Right lobe of liver (tissue), 6 donors: ENCODE data around the gene EXOSC1. TPM values are rescaled to one million over a fixed set of nuclear protein-coding genes. Genes with fewer than 3 reads are reported as not detected.

Experiments
- ATAC-seq, 4 donors: fragments of 200-7000 bp; cut with Tn5 transposase; one replicate each; pipeline ENCODE4 v1.9.1; 2020; ENCODE audit warnings: mild to moderate bottlenecking in 4 of 4, moderate library complexity in 4 of 4
- DNase-seq, 3 donors: peaks; one replicate each; pipeline ENCODE4 v3.0.0-alpha.2; 2020
- H3K27ac ChIP-seq, 3 donors: fragments of 200-600 bp; one replicate each; pipeline ENCODE4 v1.8.0; 2022
- H3K27me3 ChIP-seq, 2 donors: fragments of 200-600 bp; one replicate each; pipeline ENCODE4 v1.8.0; 2022
- H3K36me3 ChIP-seq, 4 donors: fragments of 200-600 bp; sonication (generic) in 1 of 4; one replicate each; pipeline versions ENCODE4 v1.5.1 to v1.8.0; 2017 to 2022; ENCODE audit warnings: control low read depth in 1 of 4
- H3K4me1 ChIP-seq, 4 donors: fragments of 200-600 bp; sonication (generic) in 1 of 4; one replicate each; pipeline versions ENCODE4 v1.5.1 to v1.8.0; 2017 to 2022; ENCODE audit warnings: control low read depth in 1 of 4
- H3K4me3 ChIP-seq, 3 donors: fragments of 200-600 bp; one replicate each; pipeline ENCODE4 v1.8.0; 2022
- H3K9me3 ChIP-seq, 4 donors: fragments of 200-600 bp; sonication (generic) in 1 of 4; one replicate each; pipeline versions ENCODE4 v1.5.1 to v1.8.0; 2017 to 2022; ENCODE audit warnings: control low read depth in 1 of 4
- POLR2A ChIP-seq: fragments of 450-650 bp; IDR thresholded peaks from one replicate; pipeline ENCODE4 v1.6.1; 2017; ENCODE audit warnings: antibody characterized with exemption, mild to moderate bottlenecking
- WGBS: methylation state at CpG from one replicate; pipeline ENCODE4 v1.1.6; 2018; ENCODE audit warnings: low coverage, low lambda C conversion rate; ENCODE audit not compliant: insufficient coverage; ENCODE audit errors: missing lambda C conversion rate; 5-methylcytosine and 5-hydroxymethylcytosine counted together
- intact Hi-C, 2 donors: fragments of 100-400 bp; cut with DNase I; formaldehyde crosslinking; loops; one replicate each; pipeline versions ENCODE4 v1.11.2 to v1.14.1; 2022
- total RNA-seq, 6 experiments: library from RNA; depleted of rRNA in 2 of 6; stranded (reverse); fragments of >200 nt in 2 of 6; fragmentation: NEBNext Ultra II Directional in 3 of 6; extraction: Animal tissue kit (Norgen Biotek cat#: 25700) in 3 of 6; gene quantifications; one replicate each; pipeline versions ENCODE4 v1.1.0 to v1.2.4, GENCODE V29; 2016 to 2023
- TF ChIP-seq, protein P1 (sequence below), 4 donors: fragments of 200-600 bp in 3 of 4; fragments of 450-650 bp in 1 of 4; IDR thresholded peaks; one replicate each; pipeline versions ENCODE4 v1.5.1 to v1.8.0; 2016 to 2022; ENCODE audit warnings: antibody characterized with exemption in 4 of 4, mild to moderate bottlenecking in 2 of 4
- donor health status: DM: no; HTN: yes; CAD: no.
- donor health status: DM: no; HTN: no; CAD: no.
- donor health status: DM: no; HTN: no; CAD: no.
- donor health status: DM: no; HTN: yes; CAD: no.
- donor health status: DM: no; HTN: yes; CAD: no.

EXOSC1 gene
- total RNA-seq, 6 experiments from 2014 or later = 9.2 to 19.1 (median 11.8) TPM

DNA sequence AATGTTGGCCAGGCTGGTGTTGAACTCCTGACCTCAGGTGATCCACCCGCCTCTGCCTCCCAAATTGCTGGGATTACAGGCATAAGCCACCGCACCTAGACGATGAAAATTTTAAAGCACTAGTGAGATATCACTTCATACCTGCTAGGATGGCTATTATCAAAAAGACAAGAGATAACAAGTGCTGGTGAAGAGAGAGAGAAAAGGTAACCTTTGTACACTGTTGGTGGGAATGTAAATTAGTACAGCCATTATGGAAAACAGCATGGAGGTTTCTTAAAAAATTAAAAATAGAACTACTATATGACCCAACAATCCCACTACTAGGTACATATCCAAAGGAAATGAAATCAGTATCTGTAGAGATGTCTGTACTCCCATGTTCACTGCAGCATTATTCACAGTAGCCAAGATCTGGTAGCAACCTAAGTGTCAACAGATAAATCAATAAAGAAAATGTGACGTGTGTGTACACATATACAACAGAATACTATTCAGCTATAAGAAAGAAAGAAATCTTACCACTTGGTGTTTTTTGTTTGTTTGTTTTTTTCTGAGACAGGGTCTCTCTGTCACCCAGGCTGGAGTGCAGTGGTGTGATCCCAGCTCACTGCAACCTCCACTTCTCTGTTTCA, 40.0 kb upstream of the EXOSC1 start:
- TF ChIP-seq POLR2A = no peak
- TF ChIP-seq, protein P1, sequence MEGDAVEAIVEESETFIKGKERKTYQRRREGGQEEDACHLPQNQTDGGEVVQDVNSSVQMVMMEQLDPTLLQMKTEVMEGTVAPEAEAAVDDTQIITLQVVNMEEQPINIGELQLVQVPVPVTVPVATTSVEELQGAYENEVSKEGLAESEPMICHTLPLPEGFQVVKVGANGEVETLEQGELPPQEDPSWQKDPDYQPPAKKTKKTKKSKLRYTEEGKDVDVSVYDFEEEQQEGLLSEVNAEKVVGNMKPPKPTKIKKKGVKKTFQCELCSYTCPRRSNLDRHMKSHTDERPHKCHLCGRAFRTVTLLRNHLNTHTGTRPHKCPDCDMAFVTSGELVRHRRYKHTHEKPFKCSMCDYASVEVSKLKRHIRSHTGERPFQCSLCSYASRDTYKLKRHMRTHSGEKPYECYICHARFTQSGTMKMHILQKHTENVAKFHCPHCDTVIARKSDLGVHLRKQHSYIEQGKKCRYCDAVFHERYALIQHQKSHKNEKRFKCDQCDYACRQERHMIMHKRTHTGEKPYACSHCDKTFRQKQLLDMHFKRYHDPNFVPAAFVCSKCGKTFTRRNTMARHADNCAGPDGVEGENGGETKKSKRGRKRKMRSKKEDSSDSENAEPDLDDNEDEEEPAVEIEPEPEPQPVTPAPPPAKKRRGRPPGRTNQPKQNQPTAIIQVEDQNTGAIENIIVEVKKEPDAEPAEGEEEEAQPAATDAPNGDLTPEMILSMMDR (IDR thresholded peaks at IDR 0.05) = no peak
- no peaks in the 10 kb centered on the region for H3K9me3 ChIP-seq
- no peak for DNase-seq
- H3K27me3 ChIP-seq = no peaks in the 10 kb centered on the region
- peaks cover 0 to 6% (median 2%) of the 10 kb centered on the region in 4 donors for H3K36me3 ChIP-seq
- peaks cover 0 to 14% (median 2%) of the 10 kb centered on the region in 4 donors for H3K4me1 ChIP-seq
- 76% methylated on average over 4 of the region's 4 CpGs for WGBS
- H3K4me3 ChIP-seq = no peak overlapping the region
- intact Hi-C loops = no loop called here
- H3K27ac ChIP-seq = no peak overlapping the region
- peak; percentile 33 to 56 (median 46) for ATAC-seq

DNA sequence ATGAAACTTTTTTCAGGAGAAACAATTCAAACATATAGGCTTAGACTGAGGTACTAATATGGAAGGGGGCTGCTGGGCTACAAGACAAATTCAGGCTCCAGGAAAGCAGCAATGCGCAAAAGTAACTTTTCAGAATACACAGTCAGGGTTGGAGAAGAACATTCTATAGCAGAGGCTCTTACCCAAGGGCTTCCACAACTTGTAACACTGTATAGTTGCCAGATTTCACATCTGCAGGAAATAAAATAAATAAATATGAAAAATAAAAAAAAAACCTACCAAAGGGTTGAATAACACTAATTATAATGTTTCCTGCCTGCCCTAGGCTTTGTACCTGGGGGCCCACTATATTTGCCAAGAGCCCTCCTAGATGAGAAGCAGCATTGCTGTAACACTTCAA, 38.1 kb upstream of the EXOSC1 start:
- DNase-seq (no peak), ATAC-seq (no peak)
- Histone ChIP-seq H3K9me3 (no peaks in the 10 kb centered on the region), H3K27ac (no peak overlapping the region), H3K27me3 (no peaks in the 10 kb centered on the region), H3K36me3 (peaks cover 0 to 18% (median 6%) of the 10 kb centered on the region in 4 donors), H3K4me3 (no peak overlapping the region), H3K4me1 (peaks cover 0 to 9% (median 2%) of the 10 kb centered on the region in 4 donors)
- 100% methylated on average over 1 of the region's 1 CpG for WGBS
- no peak for TF ChIP-seq POLR2A
- TF ChIP-seq, protein P1 (IDR thresholded peaks at IDR 0.05) = no peak
- intact Hi-C loops = no loop called here

DNA sequence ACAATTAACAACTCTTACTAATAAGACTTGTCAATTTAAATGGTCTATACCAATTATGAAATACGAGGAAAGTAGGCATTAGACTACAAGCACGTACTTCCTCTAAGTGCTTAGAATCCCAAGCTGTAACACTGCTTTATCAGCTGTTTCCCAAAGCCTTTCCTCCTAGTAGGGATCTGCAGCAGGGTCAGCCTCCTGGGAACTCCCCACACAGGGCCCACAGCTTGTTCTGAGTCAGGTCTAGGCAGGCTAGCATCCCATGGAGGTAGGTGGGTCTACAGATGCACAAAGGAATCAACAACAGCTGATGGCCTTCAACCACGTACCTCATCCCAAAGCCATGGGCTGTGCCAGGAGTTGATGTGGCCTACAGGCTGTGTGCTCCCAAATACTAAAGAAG, 37.7 kb upstream of the EXOSC1 start:
- H3K36me3 ChIP-seq = peaks cover 0 to 18% (median 6%) of the 10 kb centered on the region in 4 donors

DNA sequence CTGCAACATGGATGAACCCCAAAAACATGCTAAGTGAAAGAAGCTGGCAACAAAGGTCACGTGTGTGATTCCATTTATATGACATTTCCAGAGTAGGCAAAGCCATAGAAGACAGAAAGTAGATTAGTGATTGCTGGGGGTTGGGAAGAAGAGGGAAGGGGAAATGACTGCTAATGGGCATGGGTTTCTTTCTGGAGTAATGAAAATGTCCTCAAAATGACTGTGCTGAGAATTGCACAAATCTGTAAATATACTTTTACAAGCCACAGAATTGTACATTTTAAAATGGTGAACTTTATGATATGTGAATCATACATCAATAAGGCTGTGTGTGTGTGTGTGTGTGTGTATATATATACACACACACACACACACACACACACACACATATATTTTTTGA, 36.6 kb upstream of the EXOSC1 start:
- no peaks in the 10 kb centered on the region for H3K27me3 ChIP-seq
- no peak overlapping the region for H3K4me3 ChIP-seq
- TF ChIP-seq, protein P1 (IDR thresholded peaks at IDR 0.05) = no peak
- TF ChIP-seq POLR2A = no peak
- no peak for DNase-seq
- no peak for ATAC-seq
- H3K36me3 ChIP-seq = peaks cover 0 to 28% (median 6%) of the 10 kb centered on the region in 4 donors
- 89% methylated on average over 1 of the region's 1 CpG for WGBS
- intact Hi-C loops = no loop called here
- H3K9me3 ChIP-seq = no peaks in the 10 kb centered on the region
- no peak overlapping the region for H3K27ac ChIP-seq
- peaks cover 0 to 9% (median 2%) of the 10 kb centered on the region in 4 donors for H3K4me1 ChIP-seq

More for the DNA sequence above, 37.7 kb upstream of the EXOSC1 start:
- Histone ChIP-seq H3K27ac (no peak overlapping the region), H3K9me3 (no peaks in the 10 kb centered on the region), H3K27me3 (no peaks in the 10 kb centered on the region), H3K4me3 (no peak overlapping the region), H3K4me1 (peaks cover 0 to 9% (median 2%) of the 10 kb centered on the region in 4 donors)
- TF ChIP-seq POLR2A = no peak
- TF ChIP-seq, protein P1 (IDR thresholded peaks at IDR 0.05) = no peak
- WGBS = 77% methylated on average over 2 of the region's 3 CpGs
- DNase-seq (no peak), ATAC-seq (peak in 2 of 4 donors; percentile 24 to 33)
- intact Hi-C loops = no loop called here
